Lung (tissue), 12 donors: ENCODE results near the gene REXO1. TPM values are rescaled to one million over a fixed set of nuclear protein-coding genes. Genes with fewer than 3 reads are reported as not detected.
A peak's percentile ranks its signal among the peaks of the same experiment; 100 is the strongest.

Experiments
- ATAC-seq: fragments of 200-7000 bp; cut with Tn5 transposase; one replicate; pipeline ENCODE4 v1.9.1; 2020; ENCODE audit warnings: moderate number of reproducible peaks; ENCODE audit not compliant: insufficient read depth, low FRiP score
- DNase-seq, 3 donors: peaks; one replicate each; pipeline ENCODE4 v3.0.0-alpha.2; 2013 to 2017
- H3K27ac ChIP-seq, 2 donors: one replicate each; pipeline ENCODE4 v1.5.1; 2013; ENCODE audit warnings: mild to moderate bottlenecking in 2 of 2, moderate library complexity in 2 of 2, control low read depth in 1 of 2, inconsistent platforms in 1 of 2, low read depth in 1 of 2, low read length in 1 of 2
- H3K27me3 ChIP-seq, 3 donors: one replicate each; pipeline ENCODE4 v1.5.1; 2013; ENCODE audit warnings: low read length in 2 of 3; ENCODE audit not compliant: control insufficient read depth in 3 of 3, insufficient read depth in 3 of 3
- H3K36me3 ChIP-seq, 4 donors: one replicate each; pipeline ENCODE4 v1.5.1; 2013; ENCODE audit warnings: low read length in 4 of 4, mild to moderate bottlenecking in 1 of 4, moderate library complexity in 1 of 4; ENCODE audit not compliant: control insufficient read depth in 4 of 4, insufficient read depth in 4 of 4
- H3K4me1 ChIP-seq, 5 donors: one replicate each; pipeline ENCODE4 v1.5.1; 2013; ENCODE audit warnings: low read length in 5 of 5, mild to moderate bottlenecking in 2 of 5, moderate library complexity in 1 of 5; ENCODE audit not compliant: control insufficient read depth in 5 of 5, insufficient read depth in 5 of 5
- H3K4me3 ChIP-seq: one replicate; pipeline ENCODE4 v1.5.1; 2013; ENCODE audit warnings: mild to moderate bottlenecking, control low read depth, moderate library complexity
- H3K9ac ChIP-seq, 2 donors: one replicate each; pipeline ENCODE4 v1.5.1; 2013; ENCODE audit warnings: low read length in 2 of 2, control low read depth in 1 of 2; ENCODE audit not compliant: insufficient read depth in 1 of 2
- H3K9me3 ChIP-seq, 4 donors: one replicate each; pipeline ENCODE4 v1.5.1; 2013; ENCODE audit warnings: low read length in 3 of 4, mild to moderate bottlenecking in 1 of 4, moderate library complexity in 1 of 4; ENCODE audit not compliant: control insufficient read depth in 4 of 4, insufficient read depth in 3 of 4
- WGBS, 2 donors: extraction: QIAGEN DNeasy Blood & Tissue Kit; methylation state at CpG; one replicate each; pipeline ENCODE4 v1.1.7; 2013; 5-methylcytosine and 5-hydroxymethylcytosine counted together
- polyA plus RNA-seq, 2 donors: library from polyadenylated mRNA; stranded (reverse); fragments of 200-250 nt; gene quantifications; one replicate each; pipeline ENCODE4 v1.2.1, GENCODE V29; 2013
- total RNA-seq, 2 donors: library from RNA; depleted of rRNA in 1 of 2; stranded (reverse); fragments of >200 nt in 1 of 2; gene quantifications; one replicate each; pipeline ENCODE4 v1.2.1, GENCODE V29; 2014 to 2021
- TF ChIP-seq, protein P1 (sequence below): IDR thresholded peaks from 2 replicates; pipeline ENCODE4 v1.5.1; 2012; ENCODE audit warnings: mild to moderate bottlenecking; ENCODE audit errors: control extremely low read depth, extremely low read depth
- donor health status: control.
- donor health status: control.
- donor health status: Bipolar disorder and iron deficiency.
- donor health status: healthy.
- donor health status: DM: yes; HTN: yes; CAD: no.

REXO1 gene
- total and polyA plus RNA-seq, 4 donors, result 15.6 to 40.3 (median 27.2) TPM

GRCh38 chr19:1873524-1874473 is 25.5 kb upstream of the REXO1 start:
- TF ChIP-seq, protein P1, sequence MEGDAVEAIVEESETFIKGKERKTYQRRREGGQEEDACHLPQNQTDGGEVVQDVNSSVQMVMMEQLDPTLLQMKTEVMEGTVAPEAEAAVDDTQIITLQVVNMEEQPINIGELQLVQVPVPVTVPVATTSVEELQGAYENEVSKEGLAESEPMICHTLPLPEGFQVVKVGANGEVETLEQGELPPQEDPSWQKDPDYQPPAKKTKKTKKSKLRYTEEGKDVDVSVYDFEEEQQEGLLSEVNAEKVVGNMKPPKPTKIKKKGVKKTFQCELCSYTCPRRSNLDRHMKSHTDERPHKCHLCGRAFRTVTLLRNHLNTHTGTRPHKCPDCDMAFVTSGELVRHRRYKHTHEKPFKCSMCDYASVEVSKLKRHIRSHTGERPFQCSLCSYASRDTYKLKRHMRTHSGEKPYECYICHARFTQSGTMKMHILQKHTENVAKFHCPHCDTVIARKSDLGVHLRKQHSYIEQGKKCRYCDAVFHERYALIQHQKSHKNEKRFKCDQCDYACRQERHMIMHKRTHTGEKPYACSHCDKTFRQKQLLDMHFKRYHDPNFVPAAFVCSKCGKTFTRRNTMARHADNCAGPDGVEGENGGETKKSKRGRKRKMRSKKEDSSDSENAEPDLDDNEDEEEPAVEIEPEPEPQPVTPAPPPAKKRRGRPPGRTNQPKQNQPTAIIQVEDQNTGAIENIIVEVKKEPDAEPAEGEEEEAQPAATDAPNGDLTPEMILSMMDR, result no peak
- DNase-seq, result peak in 2 of 3 donors; percentile 25 to 49
- H3K36me3 ChIP-seq, result peaks cover 0 to 19% (median 0%) of the 10 kb centered on the region in 4 donors
- H3K4me3 ChIP-seq, result peak overlapping the region; percentile 32
- H3K4me1 ChIP-seq, result peaks cover 3 to 32% (median 12%) of the 10 kb centered on the region in 5 donors
- no peak for ATAC-seq
- WGBS, 2 donors, result 47 to 67% methylated on average over 29 of the region's 29 CpGs
- H3K9ac ChIP-seq, result no peak overlapping the region
- H3K27me3 ChIP-seq, result no peaks in the 10 kb centered on the region
- H3K9me3 ChIP-seq, result no peaks in the 10 kb centered on the region
- peak overlapping the region; percentile 87 to 90 for H3K27ac ChIP-seq

DNA sequence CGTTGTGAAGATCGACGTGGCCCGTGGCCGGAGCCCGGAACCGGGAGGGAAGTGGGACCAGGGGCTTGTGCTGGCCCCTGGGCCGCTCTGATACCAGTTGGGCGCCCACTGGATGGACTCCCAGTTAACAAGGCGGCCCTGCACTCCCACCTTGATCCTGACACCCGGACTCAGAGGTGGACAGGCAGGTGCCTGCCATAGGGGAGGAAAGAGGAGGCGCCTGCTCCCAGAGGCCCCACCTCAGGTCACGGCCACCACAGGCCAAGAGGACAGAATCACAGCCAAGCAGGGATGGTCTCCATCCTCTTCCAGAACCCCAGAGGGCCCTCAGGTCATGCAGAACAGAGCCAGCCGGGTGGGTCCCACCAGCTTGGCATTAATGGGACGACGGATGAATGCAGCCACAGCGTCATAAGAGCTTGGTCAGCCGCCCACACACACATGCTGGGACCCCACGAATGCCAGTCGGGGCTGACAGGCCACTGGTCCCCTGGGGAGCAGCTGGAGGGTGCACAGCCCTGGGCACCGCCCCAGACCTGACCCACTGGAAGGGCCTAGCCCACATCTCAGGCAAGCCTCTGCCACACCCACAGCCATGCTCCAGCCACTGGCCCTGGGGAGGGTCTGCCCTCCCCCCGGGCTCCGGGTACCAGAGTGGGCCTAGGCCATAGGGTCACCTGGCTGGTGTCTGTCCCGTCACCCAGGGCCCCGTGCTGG is 24.7 kb upstream of the REXO1 start:
- DNase-seq (no peak), ATAC-seq (no peak)
- H3K4me3 ChIP-seq, result peak overlapping the region; percentile 32
- no peak overlapping the region for H3K9ac ChIP-seq
- no peaks in the 10 kb centered on the region for H3K27me3 ChIP-seq
- H3K27ac ChIP-seq, result peak overlapping the region; percentile 87 to 90
- H3K36me3 ChIP-seq, result peaks cover 0 to 19% (median 0%) of the 10 kb centered on the region in 4 donors
- TF ChIP-seq, protein P1, result no peak
- no peaks in the 10 kb centered on the region for H3K9me3 ChIP-seq
- peaks cover 3 to 32% (median 12%) of the 10 kb centered on the region in 5 donors for H3K4me1 ChIP-seq
- WGBS, 2 donors, result 76 to 83% methylated on average over 25 of the region's 25 CpGs

- 87 to 89% methylated on average over 13 of the region's 13 CpGs for WGBS, 2 donors
- H3K27me3 ChIP-seq, result no peaks in the 10 kb centered on the region
- peaks cover 3 to 31% (median 12%) of the 10 kb centered on the region in 5 donors for H3K4me1 ChIP-seq
- H3K27ac ChIP-seq, result peak overlapping the region in 1 of 2 donors; percentile 16
- no peaks in the 10 kb centered on the region for H3K9me3 ChIP-seq
- TF ChIP-seq, protein P1, result no peak
- no peak for DNase-seq
- H3K36me3 ChIP-seq, result peaks cover 0 to 19% (median 0%) of the 10 kb centered on the region in 4 donors
- no peak for ATAC-seq
- no peak overlapping the region for H3K4me3 ChIP-seq
- no peak overlapping the region for H3K9ac ChIP-seq
Measured at GRCh38 chr19:1871630-1872029, 23.3 kb upstream of the REXO1 start.
